H1 (cell line): ENCODE data around the gene LILRB2. TPM values are rescaled to one million over a fixed set of nuclear protein-coding genes. Genes with fewer than 3 reads are reported as not detected.
"Not testable (repeated sequence)": the region's sequence is repeated elsewhere in the genome, so short reads cannot be mapped to it uniquely, and the experiment has no call there.

Experiments
- CTCF ChIA-PET: fragments of 300-600 bp; sonication (Branson Sonifier 250); formaldehyde crosslinking; loops from one replicate; lab custom pipeline; 2021; ENCODE audit not compliant: partially characterized antibody; lab: Charles Lee
- POLR2A ChIA-PET: fragments of 300-600 bp; sonication (Branson Sonifier 250); formaldehyde crosslinking; loops from one replicate; lab custom pipeline; 2021; ENCODE audit warnings: inconsistent platforms; ENCODE audit not compliant: partially characterized antibody; lab: Charles Lee
- DNase-seq, 2 experiments: peaks; one replicate each; pipeline versions ENCODE4 v3.0.0 to v3.0.0-alpha.2; 2010 to 2022; ENCODE audit warnings: low spot score in 2 of 2, low read depth in 1 of 2, mixed read lengths in 1 of 2
- FAIRE-seq: peaks from 2 replicates; lab custom pipeline; 2011; peaks lifted over from hg19 to GRCh38; lab: Jason Lieb, UNC
- H2AFZ ChIP-seq: 2 replicates; pipeline ENCODE4 v1.8.1; 2012; ENCODE audit warnings: low read length, inconsistent platforms
- H2AK5ac ChIP-seq: 2 replicates; pipeline ENCODE4 v1.6.1; 2013; ENCODE audit warnings: low read depth, low read length
- H2BK120ac ChIP-seq: replicated peaks from 2 replicates; pipeline ENCODE3; 2013; ENCODE audit warnings: low read depth, low read length, inconsistent platforms
- H2BK12ac ChIP-seq: 2 replicates; pipeline ENCODE4 v1.6.1; 2013; ENCODE audit warnings: low read depth, low read length
- H2BK15ac ChIP-seq: 2 replicates; pipeline ENCODE4 v1.6.1; 2013; ENCODE audit warnings: low read length
- H2BK20ac ChIP-seq: 2 replicates; pipeline ENCODE4 v1.6.1; 2013; ENCODE audit warnings: low read length
- H2BK5ac ChIP-seq: 2 replicates; pipeline ENCODE4 v1.6.1; 2013; ENCODE audit warnings: low read depth, low read length
- H3K14ac ChIP-seq: 2 replicates; pipeline ENCODE4 v1.6.1; 2013; ENCODE audit warnings: inconsistent platforms; ENCODE audit not compliant: insufficient read length
- H3K18ac ChIP-seq: 2 replicates; pipeline ENCODE4 v1.6.1; 2013; ENCODE audit warnings: low read length; ENCODE audit errors: extremely low read depth
- H3K23ac ChIP-seq: 2 replicates; pipeline ENCODE4 v1.6.1; 2013; ENCODE audit warnings: inconsistent platforms; ENCODE audit not compliant: insufficient read length
- H3K23me2 ChIP-seq: 2 replicates; pipeline ENCODE4 v1.6.1; 2013; ENCODE audit warnings: low read depth, low read length
- H3K27ac ChIP-seq: 2 replicates; pipeline ENCODE4 v1.6.1; 2011; ENCODE audit warnings: low read depth, low read length, inconsistent platforms
- H3K27me3 ChIP-seq, 4 experiments: replicated peaks in 1 of 4; 1 replicate in 1 of 4; 2 replicates in 3 of 4; pipeline versions ENCODE4 v1.6.1 to v1.8.1; 2011 to 2013; ENCODE audit warnings: low read length in 3 of 4, mild to moderate bottlenecking in 3 of 4, inconsistent platforms in 2 of 4, mixed read lengths in 2 of 4, moderate library complexity in 1 of 4; ENCODE audit not compliant: control insufficient read depth in 3 of 4, insufficient read depth in 3 of 4; ENCODE audit errors: extremely low read depth in 1 of 4
- H3K36me3 ChIP-seq, 4 experiments: 2 replicates each; pipeline versions ENCODE4 v1.6.1 to v1.8.1; 2011 to 2013; ENCODE audit warnings: mild to moderate bottlenecking in 4 of 4, low read length in 3 of 4, moderate library complexity in 2 of 4, control low read depth in 1 of 4, inconsistent platforms in 1 of 4; ENCODE audit not compliant: insufficient read depth in 4 of 4, control insufficient read depth in 2 of 4
- H3K4ac ChIP-seq: replicated peaks from 2 replicates; pipeline ENCODE3; 2013; ENCODE audit warnings: low read length, low read depth, mixed read lengths, inconsistent platforms; ENCODE audit not compliant: insufficient read length
- H3K4me1 ChIP-seq, 4 experiments: replicated peaks in 1 of 4; 1 replicate in 1 of 4; 2 replicates in 3 of 4; pipeline versions ENCODE4 v1.6.1 to v1.8.1; 2011 to 2013; ENCODE audit warnings: low read length in 3 of 4, inconsistent platforms in 2 of 4, mixed read lengths in 1 of 4; ENCODE audit not compliant: insufficient read depth in 4 of 4, control insufficient read depth in 3 of 4
- H3K4me2 ChIP-seq, 2 experiments: 2 replicates each; pipeline versions ENCODE4 v1.6.1 to v1.8.1; 2011 to 2013; ENCODE audit warnings: low read depth in 2 of 2, low read length in 2 of 2, control low read depth in 1 of 2, inconsistent platforms in 1 of 2, mild to moderate bottlenecking in 1 of 2; ENCODE audit not compliant: insufficient read depth in 1 of 2
- H3K4me3 ChIP-seq, 4 experiments: fragments of 200-600, 300-600 bp in 1 of 4; sonication (generic), shearing (Covaris generic), sonication (Bioruptor Twin) in 1 of 4; 2 replicates each; pipeline versions ENCODE4 v1.5.1 to v1.8.1; 2011 to 2016; ENCODE audit warnings: low read length in 4 of 4, low read depth in 3 of 4, control low read depth in 2 of 4, inconsistent platforms in 2 of 4, mild to moderate bottlenecking in 2 of 4, mixed read lengths in 1 of 4, moderate library complexity in 1 of 4; ENCODE audit not compliant: insufficient read depth in 2 of 4; ENCODE audit errors: extremely low read depth in 1 of 4
- H3K56ac ChIP-seq: replicated peaks from 2 replicates; pipeline ENCODE3; 2013; ENCODE audit warnings: low read depth, mild to moderate bottlenecking, mixed read lengths, low read length, inconsistent platforms; ENCODE audit not compliant: insufficient read length
- H3K79me1 ChIP-seq: 2 replicates; pipeline ENCODE4 v1.6.1; 2013; ENCODE audit warnings: low read depth, low read length, control low read depth
- H3K79me2 ChIP-seq, 2 experiments: 2 replicates each; pipeline versions ENCODE4 v1.6.1 to v1.8.1; 2012 to 2013; ENCODE audit warnings: low read length in 2 of 2, mild to moderate bottlenecking in 2 of 2, inconsistent platforms in 1 of 2; ENCODE audit not compliant: insufficient read depth in 2 of 2, control insufficient read depth in 1 of 2
- H3K9ac ChIP-seq, 4 experiments: replicated peaks in 1 of 4; 1 replicate in 1 of 4; 2 replicates in 3 of 4; pipeline versions ENCODE4 v1.6.1 to v1.8.1; 2011 to 2013; ENCODE audit warnings: low read depth in 3 of 4, low read length in 3 of 4, control low read depth in 2 of 4, mild to moderate bottlenecking in 2 of 4, moderate library complexity in 2 of 4, inconsistent platforms in 1 of 4; ENCODE audit errors: extremely low read depth in 1 of 4
- H3K9me3 ChIP-seq, 2 experiments: 2 replicates each; pipeline versions ENCODE4 v1.6.1 to v1.8.1; 2012 to 2013; ENCODE audit warnings: mild to moderate bottlenecking in 2 of 2, moderate library complexity in 2 of 2, control low read depth in 1 of 2, inconsistent platforms in 1 of 2, low read depth in 1 of 2, low read length in 1 of 2, mixed read lengths in 1 of 2; ENCODE audit not compliant: insufficient read depth in 2 of 2
- H4K20me1 ChIP-seq, 2 experiments: replicated peaks in 1 of 2; 2 replicates each; pipeline versions ENCODE3 to v1.8.1; 2011 to 2013; ENCODE audit warnings: inconsistent platforms in 2 of 2, low read length in 2 of 2, mild to moderate bottlenecking in 1 of 2; ENCODE audit not compliant: insufficient read depth in 2 of 2, control insufficient read depth in 1 of 2
- H4K5ac ChIP-seq: 2 replicates; pipeline ENCODE4 v1.6.1; 2013; ENCODE audit warnings: low read length, low read depth, mixed read lengths, inconsistent platforms; ENCODE audit not compliant: insufficient read length
- H4K8ac ChIP-seq: 2 replicates; pipeline ENCODE4 v1.8.0; 2013; ENCODE audit warnings: mild to moderate bottlenecking, moderate library complexity, low read length, inconsistent platforms; ENCODE audit not compliant: insufficient read depth; ENCODE audit errors: extremely low read depth
- H4K91ac ChIP-seq: replicated peaks from 2 replicates; pipeline ENCODE3; 2013; ENCODE audit warnings: low read length, mixed read lengths, inconsistent platforms; ENCODE audit not compliant: insufficient read length
- WGBS, 2 experiments: shearing (Covaris generic) in 1 of 2; methylation state at CpG; one replicate each; pipeline versions ENCODE4 v1.1.6 to v1.1.7; 2013 to 2015; ENCODE audit warnings: low lambda C conversion rate in 2 of 2, mixed read lengths in 2 of 2, inconsistent platforms in 1 of 2, low coverage in 1 of 2, missing lambda C conversion rate in 1 of 2; ENCODE audit not compliant: insufficient replicate concordance in 2 of 2, insufficient coverage in 1 of 2, insufficient read length in 1 of 2; ENCODE audit errors: extremely low coverage in 1 of 2, missing lambda C conversion rate in 1 of 2; 5-methylcytosine and 5-hydroxymethylcytosine counted together
- polyA plus RNA-seq, 7 experiments: library from polyadenylated mRNA; depleted of rRNA in 3 of 7; stranded (reverse) in 5 of 7; unstranded in 2 of 7; fragments of >200 nt in 5 of 7; fragments of 200-250 nt in 2 of 7; gene quantifications; 1 replicate in 5 of 7; 2 replicates in 1 of 7; 4 replicates in 1 of 7; pipeline versions ENCODE4 v1.2.1 to v1.2.3, GENCODE V29; 2011 to 2013; ENCODE audit warnings: missing spikeins in 2 of 7, mixed read lengths in 2 of 7
- total RNA-seq: library from RNA; stranded (reverse); fragmentation: NEBNext Ultra II Directional; extraction: Animal tissue kit (Norgen Biotek cat#: 25700); gene quantifications from 2 replicates; pipeline ENCODE4 v1.2.1, GENCODE V29; 2021

LILRB2 gene
- total and polyA plus RNA-seq, 2 of the 8 experiments (the other 6 are each of a cell fraction or from before 2014, with no cell fraction given) = not detected

DNA sequence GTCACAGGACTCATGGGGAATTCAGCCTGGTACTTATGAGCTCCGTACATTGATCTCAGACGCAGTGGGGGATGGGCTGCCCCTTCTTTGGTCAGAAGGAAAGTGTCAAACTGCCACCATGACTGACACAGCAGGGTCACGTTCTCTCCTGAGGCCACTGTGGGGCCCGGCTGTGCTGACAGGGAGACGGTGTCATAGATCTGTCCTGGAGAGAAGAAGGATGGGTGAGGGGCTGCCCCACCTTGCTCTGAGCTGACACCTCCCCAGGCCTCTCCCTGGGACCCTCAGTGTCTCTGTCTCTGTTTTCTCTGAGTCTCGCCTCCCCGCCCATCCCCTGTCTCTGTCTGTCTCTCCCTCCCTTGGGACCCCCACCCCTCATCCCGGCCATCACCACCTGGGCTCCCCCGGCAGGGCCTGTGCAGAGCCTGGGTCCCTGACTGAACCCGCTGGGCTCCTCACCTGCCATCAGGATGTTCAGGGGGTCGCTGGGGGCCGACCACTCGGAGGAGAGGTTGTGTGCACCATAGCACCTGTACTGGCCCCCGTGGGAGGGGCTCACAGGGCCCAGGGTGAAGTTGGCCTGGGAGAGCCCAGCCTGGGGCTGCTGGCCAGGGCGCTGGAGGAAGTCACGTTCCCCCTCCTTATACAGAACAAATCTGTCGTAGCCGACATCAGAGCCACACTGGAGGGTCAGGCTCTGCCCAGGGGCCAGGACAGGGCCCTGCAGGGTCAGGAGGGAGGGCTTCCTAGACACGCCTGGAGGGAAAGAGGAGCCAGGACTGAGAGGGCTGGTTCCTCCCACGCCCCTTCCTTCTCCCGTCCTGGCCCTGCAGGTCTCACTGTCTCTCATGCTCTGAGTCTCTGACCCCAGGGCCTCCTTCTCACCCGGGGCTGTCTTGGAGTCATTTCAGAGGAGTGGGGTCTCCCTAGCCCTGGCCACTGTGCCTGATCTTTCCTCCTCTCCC is 40.3 kb downstream of the LILRB2 start:
- DNase-seq, H3K18ac ChIP-seq, H2AFZ ChIP-seq, H2BK15ac ChIP-seq, H2BK120ac ChIP-seq, H3K4me1 ChIP-seq, H3K23ac ChIP-seq, H4K91ac ChIP-seq, H2BK5ac ChIP-seq, H3K23me2 ChIP-seq, H3K14ac ChIP-seq, H4K20me1 ChIP-seq, H4K8ac ChIP-seq, H2BK12ac ChIP-seq, FAIRE-seq, H3K36me3 ChIP-seq, H3K79me2 ChIP-seq, H3K79me1 ChIP-seq, H3K4ac ChIP-seq, H3K9ac ChIP-seq, H3K4me2 ChIP-seq, POLR2A ChIA-PET, H3K27ac ChIP-seq, H2AK5ac ChIP-seq, H3K56ac ChIP-seq, H3K4me3 ChIP-seq, H2BK20ac ChIP-seq, H4K5ac ChIP-seq, H3K9me3 ChIP-seq, H3K27me3 ChIP-seq: not testable (repeated sequence)
- CTCF ChIA-PET = interaction anchor here (1.5 kb wide), 1 partner anchor 19 kb away, joined by 3 read pairs; no protein-coding TSS in a partner anchor
- WGBS, 2 experiments = 84% methylated on average over 11 of the region's 22 CpGs; no CpG with 5 or more reads in 1 of the 2 experiments
